IMR-90 (cell line): ENCODE data around the gene CCDC97.

ENCODE experiments used
- CEBPB ChIP-seq: IDR thresholded peaks from 2 replicates; pipeline ENCODE4 v1.6.1; 2012; ENCODE audit warnings: low read depth, low read length, improper control_type of control experiment
- MAZ ChIP-seq: IDR thresholded peaks from 2 replicates; pipeline ENCODE4 v1.6.1; 2012; ENCODE audit warnings: low read depth, mild to moderate bottlenecking, low read length, improper control_type of control experiment, moderate library complexity, borderline replicate concordance
- POLR2A ChIP-seq: IDR thresholded peaks from 2 replicates; pipeline ENCODE4 v1.6.1; 2012; ENCODE audit warnings: mild to moderate bottlenecking, low read depth, low read length
- RAD21 ChIP-seq: IDR thresholded peaks from 2 replicates; pipeline ENCODE4 v1.6.1; 2012; ENCODE audit warnings: low read length, improper control_type of control experiment
- RCOR1 ChIP-seq: IDR thresholded peaks from 2 replicates; pipeline ENCODE4 v1.6.1; 2012; ENCODE audit warnings: mild to moderate bottlenecking, low read length, improper control_type of control experiment; ENCODE audit not compliant: insufficient replicate concordance
- SMC3 ChIP-seq: fragments of 150-350 bp; IDR thresholded peaks from 2 replicates; pipeline ENCODE4 v1.6.1; 2016; ENCODE audit warnings: low read depth, mild to moderate bottlenecking, antibody characterized with exemption, low read length, moderate library complexity
- TF ChIP-seq, protein P1 (sequence below): conservative IDR thresholded peaks from 2 replicates; pipeline ENCODE4 v1.5.1; 2012; ENCODE audit warnings: mild to moderate bottlenecking, low read depth, low read length, improper control_type of control experiment
- TF ChIP-seq, protein P2 (sequence below): fragments of 150-350 bp; IDR thresholded peaks from 2 replicates; pipeline ENCODE4 v1.6.1; 2017; ENCODE audit warnings: mild to moderate bottlenecking, antibody characterized with exemption, low read length, low read depth
- TF ChIP-seq, protein P3 (sequence below): fragments of 150-350 bp; IDR thresholded peaks from 2 replicates; pipeline ENCODE4 v1.6.1; 2016; ENCODE audit warnings: low read depth, mild to moderate bottlenecking, low read length, moderate library complexity, borderline replicate concordance

DNA sequence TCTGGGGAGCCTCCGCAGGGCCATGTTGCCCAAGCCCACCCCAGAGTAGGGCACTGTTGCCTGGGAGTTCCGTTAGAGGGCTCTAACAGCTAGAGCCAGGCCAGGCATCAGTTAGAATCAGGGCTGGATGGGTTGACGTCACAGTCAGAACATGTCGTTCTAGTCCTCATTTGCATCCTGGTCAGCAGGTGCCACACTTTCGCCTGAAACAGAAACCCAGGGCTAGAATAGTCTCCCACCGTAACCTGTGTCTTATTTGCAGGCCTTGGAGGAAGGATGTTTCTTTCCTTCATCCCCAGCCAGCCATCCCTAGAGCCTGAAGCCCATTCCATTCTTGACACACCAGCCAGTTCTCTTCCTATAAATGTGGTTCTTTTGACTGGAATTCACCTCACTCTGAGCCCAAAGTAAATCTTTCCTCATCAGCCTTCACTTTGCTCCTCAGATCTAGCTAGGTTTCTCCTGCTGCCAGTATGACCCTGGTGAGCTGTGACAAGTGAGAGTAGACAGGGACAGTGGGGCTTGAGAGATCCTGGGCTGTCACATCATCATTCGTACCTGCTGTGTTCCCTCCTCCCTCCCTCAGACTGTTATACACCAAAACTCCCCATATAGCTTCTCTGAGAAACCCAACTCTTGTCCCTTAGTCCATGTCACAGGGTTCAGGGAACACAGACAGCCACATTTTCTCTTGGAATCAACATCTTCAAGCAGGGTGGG, 12.2 kb upstream of the CCDC97 start:
- TF ChIP-seq, protein P1, sequence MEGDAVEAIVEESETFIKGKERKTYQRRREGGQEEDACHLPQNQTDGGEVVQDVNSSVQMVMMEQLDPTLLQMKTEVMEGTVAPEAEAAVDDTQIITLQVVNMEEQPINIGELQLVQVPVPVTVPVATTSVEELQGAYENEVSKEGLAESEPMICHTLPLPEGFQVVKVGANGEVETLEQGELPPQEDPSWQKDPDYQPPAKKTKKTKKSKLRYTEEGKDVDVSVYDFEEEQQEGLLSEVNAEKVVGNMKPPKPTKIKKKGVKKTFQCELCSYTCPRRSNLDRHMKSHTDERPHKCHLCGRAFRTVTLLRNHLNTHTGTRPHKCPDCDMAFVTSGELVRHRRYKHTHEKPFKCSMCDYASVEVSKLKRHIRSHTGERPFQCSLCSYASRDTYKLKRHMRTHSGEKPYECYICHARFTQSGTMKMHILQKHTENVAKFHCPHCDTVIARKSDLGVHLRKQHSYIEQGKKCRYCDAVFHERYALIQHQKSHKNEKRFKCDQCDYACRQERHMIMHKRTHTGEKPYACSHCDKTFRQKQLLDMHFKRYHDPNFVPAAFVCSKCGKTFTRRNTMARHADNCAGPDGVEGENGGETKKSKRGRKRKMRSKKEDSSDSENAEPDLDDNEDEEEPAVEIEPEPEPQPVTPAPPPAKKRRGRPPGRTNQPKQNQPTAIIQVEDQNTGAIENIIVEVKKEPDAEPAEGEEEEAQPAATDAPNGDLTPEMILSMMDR, result no peak
- TF ChIP-seq CEBPB, result no peak
- TF ChIP-seq RCOR1, result no peak
- TF ChIP-seq SMC3, result no peak
- TF ChIP-seq, protein P2, sequence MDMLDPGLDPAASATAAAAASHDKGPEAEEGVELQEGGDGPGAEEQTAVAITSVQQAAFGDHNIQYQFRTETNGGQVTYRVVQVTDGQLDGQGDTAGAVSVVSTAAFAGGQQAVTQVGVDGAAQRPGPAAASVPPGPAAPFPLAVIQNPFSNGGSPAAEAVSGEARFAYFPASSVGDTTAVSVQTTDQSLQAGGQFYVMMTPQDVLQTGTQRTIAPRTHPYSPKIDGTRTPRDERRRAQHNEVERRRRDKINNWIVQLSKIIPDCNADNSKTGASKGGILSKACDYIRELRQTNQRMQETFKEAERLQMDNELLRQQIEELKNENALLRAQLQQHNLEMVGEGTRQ, result no peak
- no peak for TF ChIP-seq RAD21
- no peak for TF ChIP-seq POLR2A
- TF ChIP-seq MAZ, result no peak
- TF ChIP-seq, protein P3, sequence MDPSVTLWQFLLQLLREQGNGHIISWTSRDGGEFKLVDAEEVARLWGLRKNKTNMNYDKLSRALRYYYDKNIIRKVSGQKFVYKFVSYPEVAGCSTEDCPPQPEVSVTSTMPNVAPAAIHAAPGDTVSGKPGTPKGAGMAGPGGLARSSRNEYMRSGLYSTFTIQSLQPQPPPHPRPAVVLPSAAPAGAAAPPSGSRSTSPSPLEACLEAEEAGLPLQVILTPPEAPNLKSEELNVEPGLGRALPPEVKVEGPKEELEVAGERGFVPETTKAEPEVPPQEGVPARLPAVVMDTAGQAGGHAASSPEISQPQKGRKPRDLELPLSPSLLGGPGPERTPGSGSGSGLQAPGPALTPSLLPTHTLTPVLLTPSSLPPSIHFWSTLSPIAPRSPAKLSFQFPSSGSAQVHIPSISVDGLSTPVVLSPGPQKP, result no peak
